Panc1 (cell line): ENCODE results near the gene ZNF526.

ENCODE experiments used
- POLR2AphosphoS5 ChIP-seq: IDR thresholded peaks from 2 replicates; pipeline ENCODE4 v1.6.1; 2012; ENCODE audit warnings: mild to moderate bottlenecking, low read depth, low read length, moderate library complexity
- TCF7L2 ChIP-seq: IDR thresholded peaks from 2 replicates; pipeline ENCODE4 v1.6.1; 2011; ENCODE audit warnings: mild to moderate bottlenecking, low read depth, low read length, inconsistent platforms
- TF ChIP-seq, protein P1 (sequence below): fragments of 450-650 bp; IDR thresholded peaks from 2 replicates; pipeline ENCODE4 v1.5.1; 2017; ENCODE audit warnings: mild to moderate bottlenecking
- TF ChIP-seq, protein P2 (sequence below), 2 experiments: IDR thresholded peaks; 2 replicates each; pipeline ENCODE4 v1.6.1; 2011 to 2012; ENCODE audit warnings: low read depth in 2 of 2, control low read depth in 1 of 2, low read length in 1 of 2, mild to moderate bottlenecking in 1 of 2, moderate library complexity in 1 of 2; ENCODE audit not compliant: insufficient read depth in 1 of 2

DNA sequence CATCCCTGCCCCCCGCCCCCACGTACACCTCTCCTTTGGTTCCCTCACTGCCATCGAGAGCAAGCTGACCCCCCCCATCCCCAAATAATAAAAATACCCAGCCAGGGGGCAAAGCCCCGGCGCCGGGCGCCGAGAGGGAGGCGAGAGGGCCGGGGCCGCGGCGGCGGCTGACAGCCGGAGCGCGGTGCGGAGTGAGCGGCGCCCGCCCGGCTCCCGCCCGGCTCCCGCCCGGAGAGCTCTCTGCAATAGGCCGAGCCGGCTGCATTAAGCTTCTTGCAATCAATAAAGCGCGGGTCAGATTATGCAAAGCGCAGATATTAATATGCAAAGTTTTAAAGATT, 43.5 kb upstream of the ZNF526 start:
- TF ChIP-seq, protein P1, sequence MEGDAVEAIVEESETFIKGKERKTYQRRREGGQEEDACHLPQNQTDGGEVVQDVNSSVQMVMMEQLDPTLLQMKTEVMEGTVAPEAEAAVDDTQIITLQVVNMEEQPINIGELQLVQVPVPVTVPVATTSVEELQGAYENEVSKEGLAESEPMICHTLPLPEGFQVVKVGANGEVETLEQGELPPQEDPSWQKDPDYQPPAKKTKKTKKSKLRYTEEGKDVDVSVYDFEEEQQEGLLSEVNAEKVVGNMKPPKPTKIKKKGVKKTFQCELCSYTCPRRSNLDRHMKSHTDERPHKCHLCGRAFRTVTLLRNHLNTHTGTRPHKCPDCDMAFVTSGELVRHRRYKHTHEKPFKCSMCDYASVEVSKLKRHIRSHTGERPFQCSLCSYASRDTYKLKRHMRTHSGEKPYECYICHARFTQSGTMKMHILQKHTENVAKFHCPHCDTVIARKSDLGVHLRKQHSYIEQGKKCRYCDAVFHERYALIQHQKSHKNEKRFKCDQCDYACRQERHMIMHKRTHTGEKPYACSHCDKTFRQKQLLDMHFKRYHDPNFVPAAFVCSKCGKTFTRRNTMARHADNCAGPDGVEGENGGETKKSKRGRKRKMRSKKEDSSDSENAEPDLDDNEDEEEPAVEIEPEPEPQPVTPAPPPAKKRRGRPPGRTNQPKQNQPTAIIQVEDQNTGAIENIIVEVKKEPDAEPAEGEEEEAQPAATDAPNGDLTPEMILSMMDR = no peak
- TF ChIP-seq POLR2AphosphoS5 (no peak), TCF7L2 (no peak)
- TF ChIP-seq, protein P2, sequence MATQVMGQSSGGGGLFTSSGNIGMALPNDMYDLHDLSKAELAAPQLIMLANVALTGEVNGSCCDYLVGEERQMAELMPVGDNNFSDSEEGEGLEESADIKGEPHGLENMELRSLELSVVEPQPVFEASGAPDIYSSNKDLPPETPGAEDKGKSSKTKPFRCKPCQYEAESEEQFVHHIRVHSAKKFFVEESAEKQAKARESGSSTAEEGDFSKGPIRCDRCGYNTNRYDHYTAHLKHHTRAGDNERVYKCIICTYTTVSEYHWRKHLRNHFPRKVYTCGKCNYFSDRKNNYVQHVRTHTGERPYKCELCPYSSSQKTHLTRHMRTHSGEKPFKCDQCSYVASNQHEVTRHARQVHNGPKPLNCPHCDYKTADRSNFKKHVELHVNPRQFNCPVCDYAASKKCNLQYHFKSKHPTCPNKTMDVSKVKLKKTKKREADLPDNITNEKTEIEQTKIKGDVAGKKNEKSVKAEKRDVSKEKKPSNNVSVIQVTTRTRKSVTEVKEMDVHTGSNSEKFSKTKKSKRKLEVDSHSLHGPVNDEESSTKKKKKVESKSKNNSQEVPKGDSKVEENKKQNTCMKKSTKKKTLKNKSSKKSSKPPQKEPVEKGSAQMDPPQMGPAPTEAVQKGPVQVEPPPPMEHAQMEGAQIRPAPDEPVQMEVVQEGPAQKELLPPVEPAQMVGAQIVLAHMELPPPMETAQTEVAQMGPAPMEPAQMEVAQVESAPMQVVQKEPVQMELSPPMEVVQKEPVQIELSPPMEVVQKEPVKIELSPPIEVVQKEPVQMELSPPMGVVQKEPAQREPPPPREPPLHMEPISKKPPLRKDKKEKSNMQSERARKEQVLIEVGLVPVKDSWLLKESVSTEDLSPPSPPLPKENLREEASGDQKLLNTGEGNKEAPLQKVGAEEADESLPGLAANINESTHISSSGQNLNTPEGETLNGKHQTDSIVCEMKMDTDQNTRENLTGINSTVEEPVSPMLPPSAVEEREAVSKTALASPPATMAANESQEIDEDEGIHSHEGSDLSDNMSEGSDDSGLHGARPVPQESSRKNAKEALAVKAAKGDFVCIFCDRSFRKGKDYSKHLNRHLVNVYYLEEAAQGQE (IDR thresholded peaks at IDR 0.05; ENCODE audit: insufficient read depth in 1 of 2, low read depth in 2 of 2, low read length in 1 of 2) = no peak
